ENCODE measurements around the gene RPL27A. TPM values are rescaled to one million over a fixed set of nuclear protein-coding genes. Genes with fewer than 3 reads are reported as not detected.

Gene RPL27A
- total RNA-seq, 2 donors from 2014 or later = 1,114 to 1,791 TPM

DNA sequence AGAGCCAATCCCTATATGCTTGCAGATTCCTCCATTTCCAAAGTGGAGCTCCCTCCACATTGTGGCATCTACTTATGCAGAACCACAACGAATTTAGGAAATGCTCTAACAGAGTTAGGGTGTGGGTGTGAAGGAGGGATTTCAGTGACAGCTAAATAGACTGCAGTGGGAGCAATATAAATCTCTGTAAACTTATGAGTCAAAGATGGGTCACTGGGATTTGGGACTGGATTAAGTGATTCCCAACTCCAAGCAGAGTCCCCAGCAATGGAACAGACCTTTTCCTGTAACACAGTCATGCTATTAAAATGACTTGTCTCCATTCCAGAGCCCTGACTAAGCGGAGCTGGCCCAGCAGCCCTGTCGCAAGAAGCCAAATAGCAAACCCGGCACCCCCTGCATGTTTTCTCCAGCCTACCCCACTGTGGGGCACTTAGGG is 36.6 kb downstream of the RPL27A start:
- peak overlapping the region; percentile 30 for H3K27ac ChIP-seq (ENCODE audit: low read depth, low read length)
- H3K36me3 ChIP-seq (ENCODE audit: control insufficient read depth, insufficient read depth, low read length) = peaks cover 94% of the 10 kb centered on the region
- TF ChIP-seq CTCF (conservative IDR thresholded peaks at IDR 0.05) = no peak
- no peak overlapping the region for H3K9ac ChIP-seq (ENCODE audit: extremely low read depth, low read length, poor library complexity, severe bottlenecking)
- no peak overlapping the region for H3K4me3 ChIP-seq (ENCODE audit: low read length)
- Mint-ChIP-seq H3K36me3 (ENCODE audit: low read depth) (peaks cover 25% of the 10 kb centered on the region), H3K4me1 (peaks cover 82% of the 10 kb centered on the region), H3K9me3 (no peaks in the 10 kb centered on the region), H3K27ac (peak overlapping the region; percentile 91), H3K4me3 (no peak overlapping the region), H3K27me3 (ENCODE audit: insufficient read depth) (no peaks in the 10 kb centered on the region)
- no peaks in the 10 kb centered on the region for H3K9me3 ChIP-seq (ENCODE audit: control insufficient read depth, low read length)
- no peaks in the 10 kb centered on the region for H3K27me3 ChIP-seq (ENCODE audit: control insufficient read depth, insufficient read depth, low read length, poor library complexity, severe bottlenecking)
- WGBS, 2 experiments (ENCODE audit: insufficient coverage in 1 of 2, insufficient read length in 1 of 2) = 79% methylated on average over 4 of the region's 4 CpGs; no CpG with 5 or more reads in 1 of the 2 experiments
- peaks cover 29% of the 10 kb centered on the region for H3K4me1 ChIP-seq (ENCODE audit: control insufficient read depth, insufficient read depth, low read length)
- no peak for DNase-seq

DNA sequence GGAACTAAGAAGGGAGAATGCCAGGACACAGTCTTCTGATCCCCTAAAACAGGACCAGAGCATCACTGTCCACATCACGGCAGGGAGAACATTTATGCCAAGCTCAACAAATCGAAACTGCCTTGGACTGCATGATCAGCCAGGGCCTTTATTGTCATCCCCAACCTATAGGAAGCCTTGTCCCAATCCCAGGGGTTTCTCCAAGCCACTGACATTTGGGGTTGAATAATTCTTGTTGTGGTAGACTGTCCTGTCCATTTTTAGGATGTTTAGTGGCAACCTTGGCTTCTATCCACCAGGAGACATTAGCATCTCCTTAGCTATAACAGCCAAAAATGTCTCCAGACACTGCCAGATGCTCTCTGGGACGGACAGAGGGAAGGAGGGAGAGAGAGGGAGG is 37.1 kb downstream of the RPL27A start:
- H3K4me1 Mint-ChIP-seq = peaks cover 82% of the 10 kb centered on the region
- Histone ChIP-seq H3K4me3 (ENCODE audit: low read length) (no peak overlapping the region), H3K9ac (ENCODE audit: extremely low read depth, low read length, poor library complexity, severe bottlenecking) (no peak overlapping the region)

GRCh38 chr11:8720352-8720751 is 37.8 kb downstream of the RPL27A start:
- Histone ChIP-seq H3K27me3 (ENCODE audit: control insufficient read depth, insufficient read depth, low read length, poor library complexity, severe bottlenecking) (no peaks in the 10 kb centered on the region), H3K4me1 (ENCODE audit: control insufficient read depth, insufficient read depth, low read length) (peaks cover 32% of the 10 kb centered on the region), H3K27ac (ENCODE audit: low read depth, low read length) (no peak overlapping the region), H3K4me3 (ENCODE audit: low read length) (no peak overlapping the region), H3K9me3 (ENCODE audit: control insufficient read depth, low read length) (no peaks in the 10 kb centered on the region), H3K9ac (ENCODE audit: extremely low read depth, low read length, poor library complexity, severe bottlenecking) (no peak overlapping the region), H3K36me3 (ENCODE audit: control insufficient read depth, insufficient read depth, low read length) (peaks cover 92% of the 10 kb centered on the region)
- Mint-ChIP-seq H3K9me3 (no peaks in the 10 kb centered on the region), H3K27ac (no peak overlapping the region), H3K27me3 (ENCODE audit: insufficient read depth) (no peaks in the 10 kb centered on the region), H3K36me3 (ENCODE audit: low read depth) (peaks cover 21% of the 10 kb centered on the region), H3K4me3 (no peak overlapping the region), H3K4me1 (peaks cover 81% of the 10 kb centered on the region)
- no peak for TF ChIP-seq CTCF (conservative IDR thresholded peaks at IDR 0.05)
- DNase-seq = no peak
- 86 to 100% methylated on average over 2 to 3 of the region's 3 CpGs for WGBS, 2 experiments (ENCODE audit: insufficient coverage in 1 of 2, insufficient read length in 1 of 2)

More for the DNA sequence above, 37.1 kb downstream of the RPL27A start:
- 84% methylated on average over 3 of the region's 3 CpGs; no CpG with 5 or more reads in 1 of the 2 experiments for WGBS, 2 experiments (ENCODE audit: insufficient coverage in 1 of 2, insufficient read length in 1 of 2)
- Histone ChIP-seq H3K27me3 (ENCODE audit: control insufficient read depth, insufficient read depth, low read length, poor library complexity, severe bottlenecking) (no peaks in the 10 kb centered on the region), H3K9me3 (ENCODE audit: control insufficient read depth, low read length) (no peaks in the 10 kb centered on the region), H3K27ac (ENCODE audit: low read depth, low read length) (no peak overlapping the region), H3K36me3 (ENCODE audit: control insufficient read depth, insufficient read depth, low read length) (peaks cover 94% of the 10 kb centered on the region), H3K4me1 (ENCODE audit: control insufficient read depth, insufficient read depth, low read length) (peaks cover 29% of the 10 kb centered on the region)
- no peak overlapping the region for H3K27ac Mint-ChIP-seq
- peaks cover 25% of the 10 kb centered on the region for H3K36me3 Mint-ChIP-seq (ENCODE audit: low read depth)
- no peak for DNase-seq
- TF ChIP-seq CTCF (conservative IDR thresholded peaks at IDR 0.05) = no peak
- no peaks in the 10 kb centered on the region for H3K9me3 Mint-ChIP-seq
- no peaks in the 10 kb centered on the region for H3K27me3 Mint-ChIP-seq (ENCODE audit: insufficient read depth)
- H3K4me3 Mint-ChIP-seq = no peak overlapping the region

Data from endodermal cell (in vitro differentiated cells).